Suprapubic skin (tissue), 3 donors: ENCODE data around the gene ESR2.

Source experiments
- EP300 ChIP-seq: sonication (generic); formaldehyde crosslinking; IDR thresholded peaks from one replicate; pipeline ENCODE4 v1.6.1; 2017; ENCODE audit warnings: antibody characterized with exemption
- POLR2A ChIP-seq, 2 donors: fragments of 450-650 bp; IDR thresholded peaks; one replicate each; pipeline ENCODE4 v1.6.1; 2017; ENCODE audit warnings: antibody characterized with exemption in 2 of 2, mild to moderate bottlenecking in 2 of 2, moderate library complexity in 2 of 2
- TF ChIP-seq, protein P1 (sequence below), 2 donors: fragments of 200-600 bp in 1 of 2; fragments of 450-650 bp in 1 of 2; sonication (generic) in 1 of 2; IDR thresholded peaks; one replicate each; pipeline ENCODE4 v1.5.1; 2016 to 2019; ENCODE audit warnings: antibody characterized with exemption in 2 of 2, mild to moderate bottlenecking in 1 of 2, moderate library complexity in 1 of 2

DNA sequence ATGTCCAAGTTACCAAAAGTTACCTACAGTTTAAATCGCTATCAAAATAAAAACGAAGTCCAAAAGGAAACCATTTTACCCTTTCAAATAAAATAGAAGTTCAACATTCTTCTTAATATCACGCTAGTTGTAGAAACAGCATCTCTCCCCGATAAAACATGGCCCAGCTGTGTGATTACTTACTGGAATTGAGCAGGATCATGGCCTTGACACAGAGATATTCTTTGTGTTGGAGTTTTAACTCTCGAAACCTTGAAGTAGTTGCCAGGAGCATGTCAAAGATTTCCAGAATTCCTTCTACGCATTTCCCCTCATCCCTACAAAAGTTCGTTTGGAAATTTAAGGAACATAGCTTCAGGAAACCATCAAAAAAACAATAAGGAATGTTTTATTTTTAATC is 44.8 kb downstream of the ESR2 start:
- TF ChIP-seq, protein P1, sequence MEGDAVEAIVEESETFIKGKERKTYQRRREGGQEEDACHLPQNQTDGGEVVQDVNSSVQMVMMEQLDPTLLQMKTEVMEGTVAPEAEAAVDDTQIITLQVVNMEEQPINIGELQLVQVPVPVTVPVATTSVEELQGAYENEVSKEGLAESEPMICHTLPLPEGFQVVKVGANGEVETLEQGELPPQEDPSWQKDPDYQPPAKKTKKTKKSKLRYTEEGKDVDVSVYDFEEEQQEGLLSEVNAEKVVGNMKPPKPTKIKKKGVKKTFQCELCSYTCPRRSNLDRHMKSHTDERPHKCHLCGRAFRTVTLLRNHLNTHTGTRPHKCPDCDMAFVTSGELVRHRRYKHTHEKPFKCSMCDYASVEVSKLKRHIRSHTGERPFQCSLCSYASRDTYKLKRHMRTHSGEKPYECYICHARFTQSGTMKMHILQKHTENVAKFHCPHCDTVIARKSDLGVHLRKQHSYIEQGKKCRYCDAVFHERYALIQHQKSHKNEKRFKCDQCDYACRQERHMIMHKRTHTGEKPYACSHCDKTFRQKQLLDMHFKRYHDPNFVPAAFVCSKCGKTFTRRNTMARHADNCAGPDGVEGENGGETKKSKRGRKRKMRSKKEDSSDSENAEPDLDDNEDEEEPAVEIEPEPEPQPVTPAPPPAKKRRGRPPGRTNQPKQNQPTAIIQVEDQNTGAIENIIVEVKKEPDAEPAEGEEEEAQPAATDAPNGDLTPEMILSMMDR (IDR thresholded peaks at IDR 0.05), result no peak
- TF ChIP-seq EP300 (no peak), POLR2A (IDR thresholded peaks at IDR 0.05) (no peak)
